Adrenal gland (tissue), 5 donors: Measurements from ENCODE around the gene ANO10.

Source experiments
- POLR2A ChIP-seq, 2 donors: fragments of 450-650 bp; IDR thresholded peaks; one replicate each; pipeline ENCODE4 v1.6.1; 2017; ENCODE audit warnings: antibody characterized with exemption in 2 of 2, mild to moderate bottlenecking in 2 of 2, moderate library complexity in 1 of 2
- TF ChIP-seq, protein P1 (sequence below), 6 experiments: fragments of 450-650 bp in 4 of 6; fragments of 200-600 bp in 2 of 6; sonication (generic) in 1 of 6; IDR thresholded peaks; 1 replicate in 5 of 6; 2 replicates in 1 of 6; pipeline versions ENCODE4 v1.5.1 to v1.8.0; 2016 to 2021; ENCODE audit warnings: antibody characterized with exemption in 6 of 6, mild to moderate bottlenecking in 2 of 6, moderate library complexity in 1 of 6
- donor health status: DM: no; HTN: no; CAD: no.

DNA sequence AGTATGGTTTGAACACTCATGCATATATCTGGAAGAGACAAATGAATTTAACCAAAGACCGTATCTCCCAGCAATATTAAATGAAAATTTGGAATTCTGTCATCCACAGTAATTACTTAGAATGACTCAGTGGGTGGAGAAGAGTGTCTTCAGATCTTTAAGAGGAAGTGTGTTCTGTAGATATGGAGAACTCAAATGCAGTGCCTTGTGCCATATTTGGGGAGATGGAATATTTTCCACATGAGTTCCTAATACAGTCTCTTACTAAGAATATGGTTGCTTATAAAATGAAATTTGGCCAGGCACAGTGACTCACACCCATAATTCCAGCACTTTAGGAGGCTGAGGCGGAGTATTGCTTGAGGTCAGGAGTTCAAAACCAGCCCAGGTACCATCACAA, 40.5 kb downstream of the ANO10 start:
- TF ChIP-seq, protein P1, sequence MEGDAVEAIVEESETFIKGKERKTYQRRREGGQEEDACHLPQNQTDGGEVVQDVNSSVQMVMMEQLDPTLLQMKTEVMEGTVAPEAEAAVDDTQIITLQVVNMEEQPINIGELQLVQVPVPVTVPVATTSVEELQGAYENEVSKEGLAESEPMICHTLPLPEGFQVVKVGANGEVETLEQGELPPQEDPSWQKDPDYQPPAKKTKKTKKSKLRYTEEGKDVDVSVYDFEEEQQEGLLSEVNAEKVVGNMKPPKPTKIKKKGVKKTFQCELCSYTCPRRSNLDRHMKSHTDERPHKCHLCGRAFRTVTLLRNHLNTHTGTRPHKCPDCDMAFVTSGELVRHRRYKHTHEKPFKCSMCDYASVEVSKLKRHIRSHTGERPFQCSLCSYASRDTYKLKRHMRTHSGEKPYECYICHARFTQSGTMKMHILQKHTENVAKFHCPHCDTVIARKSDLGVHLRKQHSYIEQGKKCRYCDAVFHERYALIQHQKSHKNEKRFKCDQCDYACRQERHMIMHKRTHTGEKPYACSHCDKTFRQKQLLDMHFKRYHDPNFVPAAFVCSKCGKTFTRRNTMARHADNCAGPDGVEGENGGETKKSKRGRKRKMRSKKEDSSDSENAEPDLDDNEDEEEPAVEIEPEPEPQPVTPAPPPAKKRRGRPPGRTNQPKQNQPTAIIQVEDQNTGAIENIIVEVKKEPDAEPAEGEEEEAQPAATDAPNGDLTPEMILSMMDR (IDR thresholded peaks at IDR 0.05), result no peak
- TF ChIP-seq POLR2A (IDR thresholded peaks at IDR 0.05), result no peak
